IPS DF 6.9 (cell line): Measurements from ENCODE around the gene WNT2.
"Not testable (repeated sequence)": the region's sequence is repeated elsewhere in the genome, so short reads cannot be mapped to it uniquely, and the experiment has no call there.

Source experiments
- DNase-seq: peaks from one replicate; pipeline ENCODE4 v3.0.0-alpha.2; 2013; ENCODE audit warnings: low read depth, low spot score
- H3K27ac ChIP-seq: one replicate; pipeline ENCODE4 v1.5.1; 2013; ENCODE audit warnings: low read length, control low read depth
- H3K27me3 ChIP-seq: 2 replicates; pipeline ENCODE4 v1.6.1; 2013; ENCODE audit warnings: mild to moderate bottlenecking, low read length; ENCODE audit not compliant: control insufficient read depth, insufficient read depth
- H3K36me3 ChIP-seq: 2 replicates; pipeline ENCODE4 v1.6.1; 2013; ENCODE audit warnings: low read length; ENCODE audit not compliant: control insufficient read depth, insufficient read depth
- H3K4me1 ChIP-seq: 2 replicates; pipeline ENCODE4 v1.6.1; 2013; ENCODE audit warnings: low read length; ENCODE audit not compliant: control insufficient read depth, insufficient read depth
- H3K4me3 ChIP-seq: 2 replicates; pipeline ENCODE4 v1.5.1; 2013; ENCODE audit warnings: mild to moderate bottlenecking, low read length
- H3K9me3 ChIP-seq: 2 replicates; pipeline ENCODE4 v1.6.1; 2013; ENCODE audit warnings: low read length, inconsistent platforms; ENCODE audit not compliant: control insufficient read depth, insufficient read depth
- WGBS: extraction: QIAGEN DNeasy Blood & Tissue Kit; methylation state at CpG from one replicate; pipeline ENCODE4 v1.1.7; 2013; ENCODE audit warnings: mixed read lengths, missing lambda C conversion rate; ENCODE audit not compliant: insufficient read length, insufficient coverage; 5-methylcytosine and 5-hydroxymethylcytosine counted together

WNT2 gene

DNA sequence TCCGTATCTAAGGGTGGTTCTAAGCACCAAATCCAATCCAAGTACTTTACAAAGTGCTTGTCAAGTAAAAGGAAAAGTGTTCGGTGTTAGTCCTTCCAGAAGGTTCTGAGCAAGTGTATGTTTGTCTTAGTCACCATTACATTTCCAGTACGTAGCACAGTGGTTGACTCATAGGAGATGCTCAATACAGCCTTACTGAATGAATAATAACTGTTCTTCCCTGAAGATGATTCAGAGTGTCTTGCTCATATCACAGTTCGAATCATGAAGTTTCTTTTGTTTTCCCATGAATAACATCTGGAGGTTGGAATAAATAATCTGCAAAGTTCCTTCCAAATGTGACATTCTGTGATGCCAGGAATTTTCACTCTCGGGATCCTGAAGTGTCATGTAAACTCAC, 53.4 kb downstream of the WNT2 start:
- Histone ChIP-seq H3K4me3 (no peak overlapping the region), H3K36me3 (no peaks in the 10 kb centered on the region), H3K27me3 (no peaks in the 10 kb centered on the region), H3K9me3 (no peaks in the 10 kb centered on the region), H3K27ac (no peak overlapping the region), H3K4me1 (no peaks in the 10 kb centered on the region)
- DNase-seq = no peak
- no CpG with 5 or more reads among the region's 5 CpGs for WGBS

DNA sequence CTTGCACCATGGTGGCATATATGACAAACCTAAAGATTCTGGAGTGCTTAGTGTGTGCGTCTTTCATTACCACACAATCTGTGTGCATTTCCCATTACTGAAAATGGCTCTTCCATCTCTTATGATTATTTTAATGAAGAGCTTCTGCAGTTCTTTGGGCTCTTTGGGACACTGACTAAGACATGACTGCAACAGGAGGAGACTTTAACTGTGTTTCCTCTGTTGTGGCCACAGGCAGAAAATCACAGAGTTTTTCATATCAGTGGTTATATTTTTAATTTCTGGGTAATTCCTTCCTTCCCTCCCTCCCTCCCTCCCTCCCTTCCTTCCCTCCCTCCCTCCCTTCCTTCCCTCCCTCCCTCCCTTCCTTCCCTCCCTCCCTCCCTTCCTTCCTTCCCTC, 58.1 kb downstream of the WNT2 start:
- H3K27me3 ChIP-seq = no peaks in the 10 kb centered on the region
- H3K36me3 ChIP-seq = no peaks in the 10 kb centered on the region
- H3K27ac ChIP-seq = no peak overlapping the region
- no CpG with 5 or more reads among the region's 1 CpG for WGBS
- no peak overlapping the region for H3K4me3 ChIP-seq
- H3K9me3 ChIP-seq = no peaks in the 10 kb centered on the region
- DNase-seq = no peak
- H3K4me1 ChIP-seq = no peaks in the 10 kb centered on the region

DNA sequence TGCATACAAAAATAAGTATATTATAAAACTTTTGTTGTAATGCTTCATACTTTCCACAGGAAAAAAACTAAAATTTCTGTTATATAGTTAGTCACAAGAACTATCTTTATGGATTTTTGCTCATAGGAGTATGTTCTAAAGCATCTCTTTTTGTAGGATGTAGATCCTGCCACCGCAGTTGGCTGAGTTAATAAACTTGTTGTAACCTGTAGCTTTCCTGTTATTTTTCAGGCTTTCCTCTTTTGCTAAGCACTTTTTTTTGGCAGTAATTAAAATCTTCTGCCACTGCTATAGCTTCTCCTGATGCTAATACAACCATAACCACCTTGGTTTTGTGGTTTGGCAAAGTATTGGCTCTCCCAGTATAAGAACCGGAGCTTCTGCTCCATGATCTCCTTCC, 60.3 kb downstream of the WNT2 start:
- Histone ChIP-seq H3K4me3 (no peak overlapping the region), H3K9me3 (no peaks in the 10 kb centered on the region), H3K27me3 (no peaks in the 10 kb centered on the region), H3K27ac (no peak overlapping the region), H3K36me3 (no peaks in the 10 kb centered on the region), H3K4me1 (no peaks in the 10 kb centered on the region)
- no peak for DNase-seq
- WGBS = no CpG with 5 or more reads among the region's 2 CpGs

DNA sequence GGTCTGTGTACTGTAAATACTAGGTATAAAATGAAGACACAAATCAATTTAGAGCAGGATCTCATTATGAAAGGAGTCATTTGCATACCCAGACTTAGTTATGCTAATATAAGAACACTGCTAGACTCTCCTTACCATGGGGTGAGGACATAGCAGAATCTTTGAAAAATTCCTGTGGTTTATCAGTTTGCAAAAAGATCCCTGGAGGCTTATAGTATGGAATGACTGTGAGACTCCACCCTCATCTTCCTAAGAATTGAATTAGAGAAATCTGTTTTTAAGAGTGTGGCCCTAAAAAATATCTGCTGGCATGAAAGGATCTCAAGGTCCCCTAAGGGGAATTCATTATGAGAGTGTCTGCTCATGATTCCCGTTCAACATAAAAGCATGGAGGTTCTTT, 63.2 kb downstream of the WNT2 start:
- H3K36me3 ChIP-seq = no peaks in the 10 kb centered on the region
- H3K27me3 ChIP-seq = no peaks in the 10 kb centered on the region; the same call in 1 of the 2 replicates
- DNase-seq = no peak
- no peaks in the 10 kb centered on the region for H3K4me1 ChIP-seq
- H3K9me3 ChIP-seq = no peaks in the 10 kb centered on the region
- no CpG with 5 or more reads among the region's 1 CpG for WGBS
- H3K27ac ChIP-seq = no peak overlapping the region
- H3K4me3 ChIP-seq = no peak overlapping the region

DNA sequence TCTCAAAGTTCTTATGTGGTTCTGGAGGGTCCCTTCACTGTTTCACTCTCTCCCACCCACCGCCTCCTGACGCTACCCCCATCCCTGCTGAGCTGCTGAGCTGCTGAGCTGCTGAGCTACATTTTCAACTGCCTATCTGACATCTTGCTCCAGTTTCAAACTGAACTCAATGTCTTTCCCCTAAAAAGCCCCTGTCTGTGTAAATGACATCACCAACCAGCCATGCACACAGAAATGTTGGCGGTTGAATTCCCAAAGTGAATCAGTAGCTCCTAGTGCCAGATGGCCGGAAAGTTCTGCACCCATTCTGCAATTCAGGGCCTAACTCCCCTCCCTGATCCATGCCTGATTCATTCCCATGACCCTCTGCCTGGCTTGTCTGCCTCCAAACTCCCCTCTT, 71.2 kb downstream of the WNT2 start:
- Histone ChIP-seq H3K27ac (no peak overlapping the region), H3K27me3 (no peaks in the 10 kb centered on the region), H3K36me3 (no peaks in the 10 kb centered on the region), H3K4me1 (no peaks in the 10 kb centered on the region; the same call in 1 of the 2 replicates), H3K9me3 (no peaks in the 10 kb centered on the region), H3K4me3 (no peak overlapping the region)
- no CpG with 5 or more reads among the region's 4 CpGs for WGBS
- no peak for DNase-seq

DNA sequence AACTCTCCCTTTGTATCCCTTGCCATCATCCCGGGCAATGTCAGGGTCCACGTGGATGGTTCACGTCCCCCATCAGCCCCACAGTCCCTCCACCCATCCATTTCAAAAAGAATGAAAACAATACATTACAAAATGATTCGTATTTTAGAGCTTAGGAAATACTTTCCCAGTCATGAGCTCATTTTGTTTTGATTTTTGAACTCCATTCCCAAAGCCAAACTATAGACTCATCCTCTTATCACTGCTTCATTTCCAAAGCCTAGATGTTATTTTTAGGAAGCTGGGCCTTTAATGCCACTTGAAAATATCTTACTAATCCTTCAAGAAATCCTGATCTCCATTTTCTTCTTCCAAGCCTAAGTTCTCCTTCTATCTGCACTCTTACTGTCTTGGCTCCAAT, 72.1 kb downstream of the WNT2 start:
- no peak for DNase-seq
- H3K9me3 ChIP-seq = no peaks in the 10 kb centered on the region
- no peak overlapping the region for H3K27ac ChIP-seq
- H3K4me1 ChIP-seq = no peaks in the 10 kb centered on the region; the same call in 1 of the 2 replicates
- no CpG with 5 or more reads among the region's 4 CpGs for WGBS
- H3K36me3 ChIP-seq = no peaks in the 10 kb centered on the region
- no peak overlapping the region for H3K4me3 ChIP-seq
- H3K27me3 ChIP-seq = no peaks in the 10 kb centered on the region

DNA sequence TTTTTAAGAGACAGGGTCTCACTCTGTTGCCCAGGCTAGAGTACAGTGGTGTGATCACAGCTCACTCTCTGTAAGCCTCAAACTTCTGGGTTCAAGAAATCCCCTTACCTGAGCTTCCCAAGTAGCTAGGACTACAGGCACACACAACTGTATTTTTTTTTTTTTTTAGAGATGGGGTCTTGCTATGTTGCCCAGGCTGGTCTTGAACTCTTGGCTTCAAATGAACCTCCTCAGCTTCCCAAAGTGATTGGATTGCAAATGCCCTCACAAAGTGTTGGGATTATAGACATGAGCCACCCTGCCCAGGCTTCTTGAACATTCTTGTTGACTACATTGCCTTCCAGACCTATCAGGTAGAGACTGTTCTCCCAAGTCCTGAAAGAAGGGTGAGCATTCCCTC, 72.6 kb downstream of the WNT2 start:
- H3K27me3 ChIP-seq = no peaks in the 10 kb centered on the region
- H3K9me3 ChIP-seq = no peaks in the 10 kb centered on the region
- no peak overlapping the region for H3K4me3 ChIP-seq
- no peak for DNase-seq
- H3K27ac ChIP-seq = no peak overlapping the region
- no peaks in the 10 kb centered on the region for H3K36me3 ChIP-seq
- no peaks in the 10 kb centered on the region; the same call in 1 of the 2 replicates for H3K4me1 ChIP-seq

DNA sequence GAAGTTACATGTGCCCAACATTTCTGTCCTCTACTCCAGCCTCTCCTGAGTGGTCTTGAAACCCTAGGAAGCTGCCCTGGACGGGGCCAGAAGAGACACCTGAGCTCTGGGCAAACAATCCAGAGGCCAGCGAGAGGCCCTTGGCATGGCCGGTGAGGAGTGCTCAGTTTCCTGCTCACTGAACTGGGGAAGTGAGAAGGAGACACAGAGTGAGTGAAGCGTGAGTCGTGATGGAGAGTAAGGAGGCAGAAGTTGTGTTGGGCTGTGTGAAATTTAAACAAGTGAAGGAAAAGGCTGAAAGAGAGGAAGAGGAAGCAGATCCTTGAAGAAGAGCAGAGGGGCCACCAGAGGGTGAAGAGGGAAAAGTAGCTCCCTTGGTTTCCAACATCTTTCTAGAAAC, 73.2 kb downstream of the WNT2 start:
- H3K27me3 ChIP-seq = no peaks in the 10 kb centered on the region
- no peak overlapping the region for H3K27ac ChIP-seq
- no peaks in the 10 kb centered on the region; the same call in 1 of the 2 replicates for H3K4me1 ChIP-seq
- H3K9me3 ChIP-seq = no peaks in the 10 kb centered on the region
- no peaks in the 10 kb centered on the region for H3K36me3 ChIP-seq
- WGBS = 100% methylated on average over 2 of the region's 5 CpGs
- no peak overlapping the region for H3K4me3 ChIP-seq
- no peak for DNase-seq

DNA sequence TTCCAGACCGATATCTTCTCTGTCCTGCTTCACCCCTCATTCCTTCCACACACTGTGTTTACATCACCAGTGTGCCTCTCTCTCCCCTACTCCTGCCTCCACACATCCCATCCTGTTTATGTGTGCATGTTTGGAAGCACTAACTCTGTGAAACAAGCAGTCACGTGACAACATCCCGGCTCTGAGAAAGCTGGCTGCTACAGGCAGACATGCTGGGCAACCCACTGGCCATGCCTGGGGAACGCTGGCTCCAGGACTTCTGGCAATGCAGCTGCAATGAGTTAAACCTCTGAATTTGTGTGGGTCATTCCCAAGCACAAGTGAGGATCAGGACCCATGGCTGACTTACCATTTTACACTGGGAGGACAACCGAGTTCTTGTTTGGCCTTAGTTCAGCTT, 74.0 kb downstream of the WNT2 start:
- H3K36me3 ChIP-seq = no peaks in the 10 kb centered on the region
- H3K27me3 ChIP-seq = no peaks in the 10 kb centered on the region
- H3K9me3 ChIP-seq = no peaks in the 10 kb centered on the region
- H3K4me1 ChIP-seq = no peaks in the 10 kb centered on the region; the same call in 1 of the 2 replicates
- no peak overlapping the region for H3K27ac ChIP-seq
- no peak overlapping the region for H3K4me3 ChIP-seq
- DNase-seq = no peak
- WGBS = no CpG with 5 or more reads among the region's 5 CpGs

DNA sequence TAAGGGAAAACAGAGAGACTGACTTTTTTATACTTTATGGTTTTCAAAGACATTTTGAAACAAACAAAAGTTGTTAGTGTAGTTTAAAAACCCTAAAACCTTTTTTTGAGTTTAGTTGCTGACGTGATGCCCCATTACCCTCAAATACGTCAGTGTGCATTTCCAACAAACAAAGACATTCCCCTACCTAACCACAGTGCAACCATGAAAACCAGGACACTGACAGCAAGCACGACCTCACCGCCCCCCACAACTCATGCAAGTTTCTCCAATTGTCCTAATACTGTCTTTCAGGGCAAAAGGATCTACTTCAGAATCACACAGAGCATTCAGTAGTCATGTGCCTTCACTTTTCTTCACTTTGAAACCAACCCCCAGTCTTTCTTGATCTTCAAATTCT, 75.0 kb downstream of the WNT2 start:
- no peak for DNase-seq
- no CpG with 5 or more reads among the region's 4 CpGs for WGBS
- Histone ChIP-seq H3K9me3 (no peaks in the 10 kb centered on the region), H3K4me3 (no peak overlapping the region), H3K27ac (no peak overlapping the region), H3K4me1 (no peaks in the 10 kb centered on the region; the same call in 1 of the 2 replicates), H3K27me3 (no peaks in the 10 kb centered on the region), H3K36me3 (no peaks in the 10 kb centered on the region)

DNA sequence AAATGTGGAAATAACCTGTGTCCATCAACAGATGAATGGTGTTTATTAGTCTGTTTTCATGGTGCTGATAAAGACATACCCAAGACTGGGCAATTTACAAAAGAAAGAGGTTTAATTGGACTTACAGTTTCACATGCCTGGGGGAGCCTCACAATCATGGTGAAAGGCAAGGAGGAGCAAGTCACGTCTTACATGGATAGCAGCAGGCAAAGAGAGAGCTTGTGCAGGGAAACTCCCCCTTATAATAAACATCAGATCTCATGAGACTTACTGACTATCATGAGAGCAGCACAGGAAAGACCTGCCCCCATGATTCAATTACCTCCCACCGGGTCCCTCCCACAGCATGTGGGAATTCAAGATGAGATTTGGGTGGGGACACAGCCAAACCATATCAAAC, 77.2 kb downstream of the WNT2 start:
- not testable (repeated sequence) for DNase-seq, H3K4me1 ChIP-seq, H3K4me3 ChIP-seq, H3K9me3 ChIP-seq, H3K36me3 ChIP-seq, H3K27ac ChIP-seq, H3K27me3 ChIP-seq
- WGBS = no CpG with 5 or more reads among the region's 2 CpGs
